Heart left ventricle (tissue), 13 donors: ENCODE results near the gene KIAA1217.

Experiments used
- CTCF ChIP-seq, 12 donors: fragments of 200-600 bp; sonication (generic) in 4 of 12; IDR thresholded peaks; one replicate each; pipeline versions ENCODE4 v1.5.0 to v1.8.0; 2018 to 2022; ENCODE audit warnings: antibody characterized with exemption in 12 of 12, mild to moderate bottlenecking in 5 of 12
- POLR2A ChIP-seq, 2 donors: fragments of 450-650 bp; IDR thresholded peaks; one replicate each; pipeline ENCODE4 v1.6.1; 2017; ENCODE audit warnings: antibody characterized with exemption in 2 of 2, mild to moderate bottlenecking in 2 of 2, moderate library complexity in 2 of 2
- donor health status: ischemic (EF 13 %, LVEDD 7.1; RV severe dilation, severe dysfunction).
- donor health status: DM: no; HTN: yes; CAD: no.
- donor health status: DM: no; HTN: no; CAD: no.
- donor health status: ischemic (EF 25% LVEDD 6.9; RV normal size, moderate dysfunction).
- donor health status: ischemic (EF 25% LVEDD 5.7; RV mildly dilated, moderate dysfunction).
- donor health status: ischemic (EF 35%, LVEDD 5.7; RV mildly dilated, moderate dysfunction).
- donor health status: nonischemic (EF 11% LVEDD 7.7; RV severe dilation, severe dysfunction).
- donor health status: DM: yes; HTN: yes; CAD: no.
- donor health status: PGD.
- donor health status: ischemic (EF 29% LVEDD 5.4; RV normal size, mild dysfunction).
- donor health status: nonischemic (EF 23%, LVEDD 6.1; RV moderate dilation, normal function).

GRCh38 chr10:24289235-24289634 is 80.3 kb downstream of the KIAA1217 start:
- no peak for TF ChIP-seq CTCF (IDR thresholded peaks at IDR 0.05)
- no peak for TF ChIP-seq POLR2A (IDR thresholded peaks at IDR 0.05)
